Transverse colon (tissue), 4 donors: ENCODE measurements around the gene DNAJB11. TPM values are rescaled to one million over a fixed set of nuclear protein-coding genes. Genes with fewer than 3 reads are reported as not detected.

Source experiments
- DNase-seq: peaks from one replicate; pipeline ENCODE4 v3.0.0-alpha.2; 2019
- H3K27ac ChIP-seq, 4 donors: fragments of 200-600 bp; sonication (generic); 2 replicates each; pipeline ENCODE4 v1.5.1; 2016 to 2018; ENCODE audit warnings: inconsistent platforms in 4 of 4
- H3K27me3 ChIP-seq: fragments of 200-600 bp; sonication (generic); 2 replicates; pipeline ENCODE4 v1.5.1; 2017; ENCODE audit warnings: inconsistent platforms
- H3K36me3 ChIP-seq, 4 donors: fragments of 200-600 bp; sonication (generic); 2 replicates each; pipeline ENCODE4 v1.5.1; 2017 to 2019; ENCODE audit warnings: inconsistent platforms in 4 of 4
- H3K4me1 ChIP-seq, 4 donors: fragments of 200-600 bp; sonication (generic); 2 replicates each; pipeline ENCODE4 v1.5.1; 2017 to 2020; ENCODE audit warnings: inconsistent platforms in 4 of 4
- H3K4me3 ChIP-seq, 4 donors: fragments of 200-600 bp; sonication (generic); 1 replicate in 1 of 4; 2 replicates in 3 of 4; pipeline versions ENCODE4 v1.5.1 to v1.6.1; 2017 to 2019; ENCODE audit warnings: inconsistent platforms in 4 of 4
- H3K9me3 ChIP-seq, 2 donors: fragments of 200-600 bp; sonication (generic); 2 replicates each; pipeline ENCODE4 v1.5.1; 2017 to 2019; ENCODE audit warnings: inconsistent platforms in 2 of 2
- CTCF ChIP-seq, 5 experiments: fragments of 200-600 bp in 3 of 5; fragments of 450-650 bp in 2 of 5; sonication (generic) in 3 of 5; IDR thresholded peaks; 1 replicate in 2 of 5; 2 replicates in 3 of 5; pipeline ENCODE4 v1.5.1; 2016 to 2017; ENCODE audit warnings: antibody characterized with exemption in 5 of 5, inconsistent platforms in 3 of 5, mild to moderate bottlenecking in 2 of 5, moderate library complexity in 1 of 5
- EP300 ChIP-seq: sonication (generic); formaldehyde crosslinking; IDR thresholded peaks from one replicate; pipeline ENCODE4 v1.6.1; 2017; ENCODE audit warnings: antibody characterized with exemption, low read depth
- POLR2A ChIP-seq: fragments of 450-650 bp; IDR thresholded peaks from one replicate; pipeline ENCODE4 v1.6.1; 2016; ENCODE audit warnings: antibody characterized with exemption, mild to moderate bottlenecking, moderate library complexity
- POLR2AphosphoS5 ChIP-seq, 3 donors: sonication (generic); formaldehyde crosslinking; IDR thresholded peaks; one replicate each; pipeline ENCODE4 v1.6.1; 2016; ENCODE audit warnings: antibody characterized with exemption in 3 of 3
- WGBS, 2 donors: methylation state at CpG; one replicate each; pipeline ENCODE4 v1.1.5; 2018; ENCODE audit warnings: low coverage in 1 of 2; 5-methylcytosine and 5-hydroxymethylcytosine counted together
- in situ Hi-C, 4 donors: fragments of 200-750 bp; cut with MboI; loops; one replicate each; pipeline versions ENCODE4 v1.15.0 to v1.15.1; 2017; ENCODE audit warnings: low sequenced_read_pairs in 3 of 4, low pct_ligation_motif_present in 1 of 4, low pct_unique_long_range_greater_than_20kb in 1 of 4
- intact Hi-C: fragments of 100-400 bp; cut with DNase I; formaldehyde crosslinking; loops from one replicate; pipeline ENCODE4 v1.15.1; 2023; ENCODE audit warnings: low total_unique reads
- total RNA-seq, 4 donors: library from RNA; depleted of rRNA; stranded (reverse); fragments of >200 nt; gene quantifications; one replicate each; pipeline ENCODE4 v1.1.0, GENCODE V29; 2016

The DNAJB11 gene
- total RNA-seq, 4 donors from 2014 or later: 15.7 to 50.0 (median 29.4) TPM

- no peak overlapping the region for H3K27ac ChIP-seq
- WGBS, 2 donors: 79 to 81% methylated on average over 4 of the region's 4 CpGs
- H3K9me3 ChIP-seq: no peaks in the 10 kb centered on the region
- intact Hi-C loops: no loop called here
- no peak overlapping the region for H3K4me3 ChIP-seq
- DNase-seq: no peak
- H3K4me1 ChIP-seq: no peaks in the 10 kb centered on the region
- TF ChIP-seq EP300 (no peak), POLR2A (no peak), POLR2AphosphoS5 (IDR thresholded peaks at IDR 0.05) (no peak), CTCF (IDR thresholded peaks at IDR 0.05) (no peak)
- in situ Hi-C loops: loop anchor here (25.0 kb wide), 2 partner anchors 188 to 538 kb away; partner anchors contain the start of gene RFC4 (in 2 of the 4)
- H3K27me3 ChIP-seq: no peaks in the 10 kb centered on the region
- H3K36me3 ChIP-seq: no peaks in the 10 kb centered on the region
Observed at GRCh38 chr3:186624598-186624997, 54.1 kb downstream of the DNAJB11 start.

GRCh38 chr3:186625600-186626042 lies 55.1 kb downstream of the DNAJB11 start:
- Histone ChIP-seq H3K9me3 (no peaks in the 10 kb centered on the region), H3K27ac (no peak overlapping the region), H3K27me3 (no peaks in the 10 kb centered on the region), H3K4me3 (no peak overlapping the region), H3K36me3 (no peaks in the 10 kb centered on the region), H3K4me1 (no peaks in the 10 kb centered on the region)
- intact Hi-C loops: no loop called here
- in situ Hi-C loops: no loop called here
- TF ChIP-seq EP300 (no peak), POLR2AphosphoS5 (IDR thresholded peaks at IDR 0.05) (no peak), CTCF (IDR thresholded peaks at IDR 0.05) (no peak), POLR2A (no peak)
- WGBS, 2 donors: 73 to 78% methylated on average over 3 to 4 of the region's 4 CpGs
- DNase-seq: no peak

GRCh38 chr3:186626254-186626847 lies 55.8 kb downstream of the DNAJB11 start:
- no peaks in the 10 kb centered on the region for H3K36me3 ChIP-seq
- in situ Hi-C loops: no loop called here
- DNase-seq: no peak
- no peaks in the 10 kb centered on the region for H3K4me1 ChIP-seq
- no peak overlapping the region for H3K27ac ChIP-seq
- TF ChIP-seq EP300 (no peak), CTCF (IDR thresholded peaks at IDR 0.05) (no peak), POLR2AphosphoS5 (IDR thresholded peaks at IDR 0.05) (no peak), POLR2A (no peak)
- 51 to 64% methylated on average over 7 of the region's 7 CpGs for WGBS, 2 donors
- H3K9me3 ChIP-seq: no peaks in the 10 kb centered on the region
- no peaks in the 10 kb centered on the region for H3K27me3 ChIP-seq
- H3K4me3 ChIP-seq: no peak overlapping the region
- intact Hi-C loops: no loop called here

- intact Hi-C loops: no loop called here
- no peak for DNase-seq
- Histone ChIP-seq H3K36me3 (no peaks in the 10 kb centered on the region), H3K27me3 (no peaks in the 10 kb centered on the region), H3K9me3 (no peaks in the 10 kb centered on the region), H3K4me1 (no peaks in the 10 kb centered on the region), H3K4me3 (no peak overlapping the region), H3K27ac (no peak overlapping the region)
- in situ Hi-C loops: no loop called here
- TF ChIP-seq CTCF (IDR thresholded peaks at IDR 0.05) (no peak), POLR2AphosphoS5 (IDR thresholded peaks at IDR 0.05) (no peak), EP300 (no peak), POLR2A (no peak)
- WGBS, 2 donors: 93 to 95% methylated on average over 7 of the region's 7 CpGs
Observed at GRCh38 chr3:186627852-186628414, 57.4 kb downstream of the DNAJB11 start.
